Astrocyte (in vitro differentiated cells and primary cell): ENCODE results near the gene UBAC1. TPM values are rescaled to one million over a fixed set of nuclear protein-coding genes. Genes with fewer than 3 reads are reported as not detected.

Experiments used
- DNase-seq: peaks from one replicate; pipeline ENCODE4 v3.0.0-alpha.2; 2010; ENCODE audit warnings: low read depth
- FAIRE-seq: peaks from 2 replicates; lab custom pipeline; 2011; peaks lifted over from hg19 to GRCh38; lab: Jason Lieb, UNC
- H2AFZ ChIP-seq: 2 replicates; pipeline ENCODE4 v1.6.0; 2012; ENCODE audit warnings: low read depth, low read length, inconsistent platforms
- H3K27ac ChIP-seq: 2 replicates; pipeline ENCODE4 v1.5.1; 2011; ENCODE audit warnings: low read depth, low read length, inconsistent platforms
- H3K27me3 ChIP-seq: 2 replicates; pipeline ENCODE4 v1.6.0; 2011; ENCODE audit warnings: low read length, inconsistent platforms; ENCODE audit not compliant: insufficient read depth
- H3K36me3 ChIP-seq: 2 replicates; pipeline ENCODE4 v1.5.1; 2011; ENCODE audit warnings: low read length, inconsistent platforms; ENCODE audit not compliant: insufficient read depth
- H3K4me1 ChIP-seq: 2 replicates; pipeline ENCODE4 v1.5.1; 2011; ENCODE audit warnings: low read length, inconsistent platforms; ENCODE audit not compliant: insufficient read depth
- H3K4me2 ChIP-seq: 2 replicates; pipeline ENCODE4 v1.6.0; 2012; ENCODE audit warnings: low read length, inconsistent platforms
- H3K4me3 ChIP-seq: 2 replicates; pipeline ENCODE4 v1.5.1; 2011; ENCODE audit warnings: low read depth, mild to moderate bottlenecking, low read length, inconsistent platforms; ENCODE audit not compliant: insufficient read depth
- H3K79me2 ChIP-seq: 2 replicates; pipeline ENCODE4 v1.6.0; 2012; ENCODE audit warnings: mild to moderate bottlenecking, low read length, inconsistent platforms; ENCODE audit not compliant: insufficient read depth
- H3K9ac ChIP-seq: 2 replicates; pipeline ENCODE4 v1.6.0; 2012; ENCODE audit warnings: mild to moderate bottlenecking, low read length, inconsistent platforms
- H3K9me3 ChIP-seq: 2 replicates; pipeline ENCODE4 v1.5.1; 2012; ENCODE audit warnings: low read depth, mild to moderate bottlenecking, low read length, inconsistent platforms; ENCODE audit not compliant: insufficient read depth
- H4K20me1 ChIP-seq: 2 replicates; pipeline ENCODE4 v1.6.0; 2012; ENCODE audit warnings: low read length, inconsistent platforms; ENCODE audit not compliant: insufficient read depth
- H3K27ac Mint-ChIP-seq: one replicate; pipeline ENCODE4 v1.8.0; 2021; ENCODE audit warnings: mild to moderate bottlenecking, mixed read lengths; ENCODE audit not compliant: unreplicated experiment
- H3K27me3 Mint-ChIP-seq: one replicate; pipeline ENCODE4 v1.8.0; 2021; ENCODE audit warnings: low read depth, mixed read lengths; ENCODE audit not compliant: unreplicated experiment
- H3K36me3 Mint-ChIP-seq: one replicate; pipeline ENCODE4 v1.8.0; 2021; ENCODE audit warnings: low read depth, mixed read lengths; ENCODE audit not compliant: unreplicated experiment
- H3K4me1 Mint-ChIP-seq: one replicate; pipeline ENCODE4 v1.8.0; 2021; ENCODE audit warnings: low read depth, mixed read lengths; ENCODE audit not compliant: unreplicated experiment
- H3K4me3 Mint-ChIP-seq: one replicate; pipeline ENCODE4 v1.8.0; 2021; ENCODE audit warnings: mild to moderate bottlenecking, moderate library complexity, mixed read lengths; ENCODE audit not compliant: unreplicated experiment
- H3K9me3 Mint-ChIP-seq: one replicate; pipeline ENCODE4 v1.8.0; 2021; ENCODE audit warnings: mild to moderate bottlenecking, mixed read lengths; ENCODE audit not compliant: unreplicated experiment
- CTCF ChIP-seq: IDR thresholded peaks from 2 replicates; pipeline ENCODE4 v1.5.1; 2011; ENCODE audit warnings: low read depth, mild to moderate bottlenecking, inconsistent platforms, low read length, moderate library complexity; ENCODE audit not compliant: insufficient read depth
- EZH2 ChIP-seq: IDR thresholded peaks from 2 replicates; pipeline ENCODE4 v1.6.1; 2012; ENCODE audit warnings: mild to moderate bottlenecking, low read length, inconsistent platforms; ENCODE audit not compliant: insufficient read depth
- total RNA-seq: library from RNA; stranded (reverse); gene quantifications from 2 replicates; pipeline ENCODE4 v1.2.1, GENCODE V29; 2021

The UBAC1 gene
- total RNA-seq, 1 donor from 2014 or later = 31.8 TPM

- Histone ChIP-seq H3K9ac (no peak overlapping the region), H3K27ac (no peak overlapping the region), H4K20me1 (peaks cover 10% of the 10 kb centered on the region), H3K79me2 (no peaks in the 10 kb centered on the region), H2AFZ (no peak overlapping the region), H3K4me2 (no peak overlapping the region), H3K27me3 (peaks cover 3% of the 10 kb centered on the region), H3K4me1 (peaks cover 4% of the 10 kb centered on the region), H3K36me3 (no peaks in the 10 kb centered on the region), H3K9me3 (no peaks in the 10 kb centered on the region), H3K4me3 (no peak overlapping the region)
- Mint-ChIP-seq H3K27ac (no peak overlapping the region), H3K4me3 (no peak overlapping the region), H3K4me1 (peaks cover 10% of the 10 kb centered on the region), H3K36me3 (no peaks in the 10 kb centered on the region), H3K9me3 (no peaks in the 10 kb centered on the region), H3K27me3 (peaks cover 26% of the 10 kb centered on the region)
- DNase-seq (no peak), FAIRE-seq (no peak)
- no peak for TF ChIP-seq CTCF
These were observed 10.1 kb upstream of the UBAC1 start for GRCh38 chr9:135971111-135971766.

- Histone ChIP-seq H2AFZ (no peak overlapping the region), H3K4me3 (no peak overlapping the region), H3K4me2 (no peak overlapping the region), H3K9ac (no peak overlapping the region), H4K20me1 (peaks cover 10% of the 10 kb centered on the region), H3K9me3 (no peaks in the 10 kb centered on the region), H3K27ac (no peak overlapping the region), H3K79me2 (no peaks in the 10 kb centered on the region), H3K27me3 (peaks cover 3% of the 10 kb centered on the region), H3K36me3 (no peaks in the 10 kb centered on the region), H3K4me1 (peaks cover 4% of the 10 kb centered on the region)
- TF ChIP-seq CTCF = no peak
- TF ChIP-seq EZH2 = no peak
- H3K27ac Mint-ChIP-seq = no peak overlapping the region
- peaks cover 23% of the 10 kb centered on the region for H3K27me3 Mint-ChIP-seq
- no peak overlapping the region for H3K4me3 Mint-ChIP-seq
- FAIRE-seq (no peak), DNase-seq (no peak)
- no peaks in the 10 kb centered on the region for H3K9me3 Mint-ChIP-seq
- H3K4me1 Mint-ChIP-seq = peaks cover 8% of the 10 kb centered on the region
- H3K36me3 Mint-ChIP-seq = no peaks in the 10 kb centered on the region
These were observed 9.1 kb upstream of the UBAC1 start for GRCh38 chr9:135970128-135970815.

GRCh38 chr9:135969064-135969683 lies 8.0 kb upstream of the UBAC1 start:
- Mint-ChIP-seq H3K36me3 (no peaks in the 10 kb centered on the region), H3K27ac (no peak overlapping the region), H3K9me3 (no peaks in the 10 kb centered on the region), H3K4me1 (peaks cover 8% of the 10 kb centered on the region), H3K27me3 (peaks cover 26% of the 10 kb centered on the region), H3K4me3 (no peak overlapping the region)
- Histone ChIP-seq H3K4me2 (no peak overlapping the region), H3K36me3 (no peaks in the 10 kb centered on the region), H2AFZ (no peak overlapping the region), H3K79me2 (no peaks in the 10 kb centered on the region), H4K20me1 (peaks cover 10% of the 10 kb centered on the region), H3K27ac (no peak overlapping the region), H3K9me3 (no peaks in the 10 kb centered on the region), H3K9ac (no peak overlapping the region), H3K4me1 (peaks cover 4% of the 10 kb centered on the region), H3K4me3 (no peak overlapping the region), H3K27me3 (peaks cover 3% of the 10 kb centered on the region)
- TF ChIP-seq EZH2 = no peak
- TF ChIP-seq CTCF = no peak
- DNase-seq (peak; percentile 44), FAIRE-seq (no peak)
